H54 (cell line): ENCODE results near the gene SAMD14.

ENCODE experiments used
- DNase-seq: peaks from one replicate; pipeline ENCODE4 v3.0.0; 2011; ENCODE audit warnings: low spot score, mixed read lengths; ENCODE audit not compliant: insufficient read length
- FAIRE-seq: peaks from 3 replicates; lab custom pipeline; 2011; peaks lifted over from hg19 to GRCh38; lab: Jason Lieb, UNC
- POLR2A ChIP-seq: IDR thresholded peaks from 2 replicates; pipeline ENCODE4 v1.6.1; 2011; ENCODE audit warnings: low read depth, mild to moderate bottlenecking, low read length

Gene SAMD14

DNA sequence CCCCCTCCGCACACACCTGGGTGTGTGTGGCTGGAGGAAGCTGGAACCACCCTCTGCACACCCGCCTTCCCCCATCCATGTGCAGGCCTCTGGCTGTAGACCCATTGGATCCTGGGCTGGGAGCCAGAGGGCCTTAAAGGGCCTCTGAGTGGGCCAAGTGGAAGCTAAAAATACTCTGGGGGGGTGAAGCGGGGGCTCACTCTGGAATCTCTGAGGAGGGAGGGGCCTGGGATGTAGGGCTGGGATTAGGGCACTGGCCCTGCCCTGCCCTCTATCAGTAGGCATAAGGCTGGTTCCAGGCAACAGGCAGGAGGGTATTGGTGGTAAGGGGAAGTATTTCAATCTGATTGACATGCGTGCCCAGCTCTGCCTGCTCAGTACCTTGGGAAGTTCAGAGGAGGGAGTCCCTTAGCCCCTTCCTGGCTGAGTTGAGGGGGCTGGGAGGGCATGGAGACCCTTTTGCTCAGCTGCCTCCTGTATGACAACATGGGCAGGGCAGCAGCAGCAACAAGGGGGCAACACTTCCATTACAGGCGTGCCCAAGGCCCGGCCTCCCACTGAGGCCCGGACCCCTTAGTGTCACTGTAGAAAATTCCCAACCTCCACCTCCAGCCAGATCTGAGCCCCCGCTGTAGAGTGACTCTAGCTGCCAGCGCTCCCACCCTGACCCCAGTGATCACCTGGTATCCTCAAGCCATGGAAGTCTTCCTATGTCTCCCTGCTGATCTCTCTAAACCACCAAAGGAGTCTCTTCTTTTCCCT is 68.8 kb downstream of the SAMD14 start:
- DNase-seq, result no peak
- TF ChIP-seq POLR2A, result 0 out of 2 replicates have a peak, but pooled peaks have one; percentile 39
- FAIRE-seq, result no peak
